Vagina (tissue), 2 donors: ENCODE measurements around the gene TRIM15. TPM values are rescaled to one million over a fixed set of nuclear protein-coding genes. Genes with fewer than 3 reads are reported as not detected.

Source experiments
- DNase-seq, 2 donors: peaks; one replicate each; pipeline ENCODE4 v3.0.0-alpha.2; 2017; ENCODE audit errors: extremely low spot score in 2 of 2
- H3K27ac ChIP-seq: fragments of 200-600 bp; sonication (generic); one replicate; pipeline ENCODE4 v1.5.1; 2019
- H3K27me3 ChIP-seq: fragments of 200-600 bp; sonication (generic); one replicate; pipeline ENCODE4 v1.5.1; 2019
- H3K36me3 ChIP-seq, 2 donors: fragments of 200-600 bp; sonication (generic); one replicate each; pipeline ENCODE4 v1.5.1; 2017 to 2019
- H3K4me1 ChIP-seq: fragments of 200-600 bp; sonication (generic); one replicate; pipeline ENCODE4 v1.5.1; 2019
- H3K4me3 ChIP-seq, 2 donors: fragments of 200-600 bp; sonication (generic); 1 replicate in 1 of 2; 2 replicates in 1 of 2; pipeline ENCODE4 v1.5.1; 2016 to 2019
- H3K9me3 ChIP-seq: fragments of 200-600 bp; sonication (generic); one replicate; pipeline ENCODE4 v1.5.1; 2019
- POLR2A ChIP-seq, 2 donors: fragments of 450-650 bp; IDR thresholded peaks; one replicate each; pipeline ENCODE4 v1.6.1; 2017; ENCODE audit warnings: antibody characterized with exemption in 2 of 2, mild to moderate bottlenecking in 2 of 2, moderate library complexity in 2 of 2
- POLR2AphosphoS5 ChIP-seq, 2 donors: sonication (generic); formaldehyde crosslinking; IDR thresholded peaks; one replicate each; pipeline ENCODE4 v1.9.0; 2017; ENCODE audit warnings: antibody characterized with exemption in 2 of 2, mild to moderate bottlenecking in 2 of 2, low read depth in 1 of 2; ENCODE audit not compliant: insufficient read depth in 1 of 2
- intact Hi-C: fragments of 100-400 bp; cut with DNase I; formaldehyde crosslinking; loops from one replicate; pipeline ENCODE4 v1.15.1; 2023
- total RNA-seq: library from RNA; depleted of rRNA; stranded (reverse); fragments of >200 nt; gene quantifications from one replicate; pipeline ENCODE4 v1.2.3, GENCODE V29; 2016
- TF ChIP-seq, protein P1 (sequence below), 3 experiments: fragments of 450-650 bp in 2 of 3; fragments of 200-600 bp in 1 of 3; sonication (generic) in 1 of 3; IDR thresholded peaks; one replicate each; pipeline ENCODE4 v1.5.1; 2017 to 2019; ENCODE audit warnings: antibody characterized with exemption in 3 of 3, mild to moderate bottlenecking in 2 of 3, moderate library complexity in 2 of 3

TRIM15 gene
- total RNA-seq, 1 donor from 2014 or later = not detected

DNA sequence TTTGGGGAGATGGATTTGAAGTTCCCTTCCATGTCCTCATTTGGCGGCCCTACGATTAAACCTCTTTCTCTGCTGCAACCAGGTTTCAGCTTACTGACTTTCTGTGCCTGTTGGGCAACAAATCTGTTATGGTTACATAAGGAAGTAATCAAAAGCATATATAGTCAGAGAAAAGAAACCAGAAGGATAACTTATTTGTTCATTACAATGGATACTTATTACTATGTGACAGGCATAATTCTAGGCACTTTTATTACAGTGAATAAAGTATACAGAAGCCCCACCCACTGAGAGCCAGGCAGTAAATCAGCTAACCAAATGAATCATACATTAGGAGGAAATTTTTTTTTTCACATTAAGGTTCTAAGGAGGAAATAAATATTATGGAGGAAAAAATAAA lies 40.8 kb upstream of the TRIM15 start:
- Histone ChIP-seq H3K4me1 (peaks cover 6% of the 10 kb centered on the region), H3K27ac (no peak overlapping the region), H3K9me3 (no peaks in the 10 kb centered on the region), H3K4me3 (no peak overlapping the region), H3K36me3 (no peaks in the 10 kb centered on the region), H3K27me3 (no peaks in the 10 kb centered on the region)
- TF ChIP-seq POLR2AphosphoS5 (IDR thresholded peaks at IDR 0.05; ENCODE audit: insufficient read depth in 1 of 2, low read depth in 1 of 2) = peak in 1 of 2 donors; percentile 48
- TF ChIP-seq POLR2A (IDR thresholded peaks at IDR 0.05) = no peak
- TF ChIP-seq, protein P1, sequence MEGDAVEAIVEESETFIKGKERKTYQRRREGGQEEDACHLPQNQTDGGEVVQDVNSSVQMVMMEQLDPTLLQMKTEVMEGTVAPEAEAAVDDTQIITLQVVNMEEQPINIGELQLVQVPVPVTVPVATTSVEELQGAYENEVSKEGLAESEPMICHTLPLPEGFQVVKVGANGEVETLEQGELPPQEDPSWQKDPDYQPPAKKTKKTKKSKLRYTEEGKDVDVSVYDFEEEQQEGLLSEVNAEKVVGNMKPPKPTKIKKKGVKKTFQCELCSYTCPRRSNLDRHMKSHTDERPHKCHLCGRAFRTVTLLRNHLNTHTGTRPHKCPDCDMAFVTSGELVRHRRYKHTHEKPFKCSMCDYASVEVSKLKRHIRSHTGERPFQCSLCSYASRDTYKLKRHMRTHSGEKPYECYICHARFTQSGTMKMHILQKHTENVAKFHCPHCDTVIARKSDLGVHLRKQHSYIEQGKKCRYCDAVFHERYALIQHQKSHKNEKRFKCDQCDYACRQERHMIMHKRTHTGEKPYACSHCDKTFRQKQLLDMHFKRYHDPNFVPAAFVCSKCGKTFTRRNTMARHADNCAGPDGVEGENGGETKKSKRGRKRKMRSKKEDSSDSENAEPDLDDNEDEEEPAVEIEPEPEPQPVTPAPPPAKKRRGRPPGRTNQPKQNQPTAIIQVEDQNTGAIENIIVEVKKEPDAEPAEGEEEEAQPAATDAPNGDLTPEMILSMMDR (IDR thresholded peaks at IDR 0.05) = no peak
- intact Hi-C loops = no loop called here
- DNase-seq = no peak

DNA sequence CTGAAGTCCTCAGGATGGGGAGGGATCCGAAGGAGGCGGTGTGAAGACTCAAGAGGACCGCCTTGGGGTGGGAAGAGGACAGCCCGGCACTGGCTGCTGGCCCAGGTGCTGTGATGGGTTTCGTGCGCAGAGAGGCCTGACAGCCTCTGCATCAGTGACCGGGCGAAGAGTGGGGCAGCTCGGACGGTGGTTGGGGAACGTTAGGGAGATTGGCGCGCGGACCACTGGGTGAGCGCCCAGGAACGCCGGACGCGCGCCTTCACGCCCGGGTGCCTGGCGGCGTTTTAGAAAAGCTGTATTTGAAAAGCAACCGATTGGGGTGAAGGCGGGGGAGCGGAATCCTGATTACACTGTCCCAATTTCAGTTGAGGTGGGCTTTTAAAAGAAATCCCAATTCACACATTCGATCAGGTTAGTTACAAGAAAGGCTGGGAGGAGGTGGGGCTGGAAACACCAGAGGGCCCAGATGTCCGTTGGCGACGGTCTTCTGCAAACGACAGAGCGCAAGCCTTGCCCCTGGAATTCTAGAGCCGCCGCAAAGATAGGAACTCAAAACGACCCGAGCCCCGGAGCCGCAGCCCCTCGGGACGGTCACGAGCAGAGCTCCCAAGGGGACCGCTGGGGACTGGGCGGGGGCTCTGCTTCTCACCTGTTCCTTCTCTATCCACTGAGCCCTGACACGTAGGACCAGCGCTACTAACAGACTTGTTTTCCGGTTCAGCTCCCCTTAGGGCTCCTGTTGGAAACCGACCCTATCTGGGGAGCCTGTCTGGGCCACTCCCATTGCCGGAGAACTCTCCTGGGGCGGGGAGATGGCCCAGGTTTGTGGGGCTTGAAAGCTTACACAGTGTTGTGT lies 35.9 kb upstream of the TRIM15 start:
- TF ChIP-seq POLR2AphosphoS5 (IDR thresholded peaks at IDR 0.05; ENCODE audit: insufficient read depth in 1 of 2, low read depth in 1 of 2) (no peak), POLR2A (IDR thresholded peaks at IDR 0.05) (no peak)
- TF ChIP-seq, protein P1 (IDR thresholded peaks at IDR 0.05) = no peak
- intact Hi-C loops = no loop called here
- H3K9me3 ChIP-seq = no peaks in the 10 kb centered on the region
- H3K27me3 ChIP-seq = peaks cover 5% of the 10 kb centered on the region
- H3K4me3 ChIP-seq = no peak overlapping the region
- DNase-seq = no peak
- no peaks in the 10 kb centered on the region for H3K36me3 ChIP-seq
- H3K4me1 ChIP-seq = peaks cover 12% of the 10 kb centered on the region
- H3K27ac ChIP-seq = no peak overlapping the region

DNA sequence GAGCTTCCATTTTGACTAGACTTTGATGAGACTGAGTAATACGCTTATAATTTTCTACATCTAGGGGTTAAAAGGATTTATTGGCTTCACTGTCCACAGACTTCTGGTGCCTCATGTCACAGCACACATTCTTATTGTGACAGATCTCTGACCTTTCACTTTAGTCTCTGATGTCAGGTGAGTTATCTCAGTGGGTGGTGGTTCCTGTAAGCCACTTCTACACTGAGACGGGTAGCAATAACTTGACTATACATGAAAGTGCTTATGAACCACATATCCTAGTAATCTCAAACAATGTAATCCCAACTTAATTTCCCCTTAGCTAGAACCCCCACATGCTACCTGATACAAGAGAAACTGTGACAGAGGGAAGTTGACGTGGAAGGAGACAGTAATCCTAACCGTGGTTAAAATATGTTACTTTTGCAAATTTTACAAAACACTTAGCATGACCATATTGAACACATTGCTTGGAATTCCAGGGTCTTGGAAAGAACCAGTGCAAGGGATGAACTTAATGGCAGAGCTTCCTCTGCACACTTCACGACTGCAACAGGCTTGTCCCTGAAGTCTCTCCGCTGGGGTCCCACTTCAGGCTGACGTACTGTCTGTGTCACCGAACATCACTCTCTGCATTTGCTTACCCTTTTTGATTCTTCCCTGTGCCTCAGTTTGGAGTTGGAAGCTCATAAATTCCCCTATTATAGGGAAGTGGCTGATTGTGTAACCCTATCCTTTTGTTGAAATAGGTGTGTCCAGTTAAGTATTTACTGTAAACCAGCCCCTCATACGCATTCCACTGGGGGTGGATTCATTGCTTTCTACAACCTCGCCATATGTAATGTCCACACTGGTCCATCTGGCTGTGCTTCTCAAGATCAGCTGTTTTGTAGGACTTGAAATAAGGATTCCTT lies 33.8 kb upstream of the TRIM15 start:
- H3K36me3 ChIP-seq = no peaks in the 10 kb centered on the region
- intact Hi-C loops = no loop called here
- no peak for TF ChIP-seq POLR2AphosphoS5 (IDR thresholded peaks at IDR 0.05; ENCODE audit: insufficient read depth in 1 of 2, low read depth in 1 of 2)
- no peak for TF ChIP-seq POLR2A (IDR thresholded peaks at IDR 0.05)
- TF ChIP-seq, protein P1 (IDR thresholded peaks at IDR 0.05) = no peak
- peaks cover 12% of the 10 kb centered on the region for H3K4me1 ChIP-seq
- H3K27me3 ChIP-seq = peaks cover 5% of the 10 kb centered on the region
- no peak overlapping the region for H3K4me3 ChIP-seq
- DNase-seq = no peak
- H3K9me3 ChIP-seq = no peaks in the 10 kb centered on the region
- H3K27ac ChIP-seq = no peak overlapping the region

DNA sequence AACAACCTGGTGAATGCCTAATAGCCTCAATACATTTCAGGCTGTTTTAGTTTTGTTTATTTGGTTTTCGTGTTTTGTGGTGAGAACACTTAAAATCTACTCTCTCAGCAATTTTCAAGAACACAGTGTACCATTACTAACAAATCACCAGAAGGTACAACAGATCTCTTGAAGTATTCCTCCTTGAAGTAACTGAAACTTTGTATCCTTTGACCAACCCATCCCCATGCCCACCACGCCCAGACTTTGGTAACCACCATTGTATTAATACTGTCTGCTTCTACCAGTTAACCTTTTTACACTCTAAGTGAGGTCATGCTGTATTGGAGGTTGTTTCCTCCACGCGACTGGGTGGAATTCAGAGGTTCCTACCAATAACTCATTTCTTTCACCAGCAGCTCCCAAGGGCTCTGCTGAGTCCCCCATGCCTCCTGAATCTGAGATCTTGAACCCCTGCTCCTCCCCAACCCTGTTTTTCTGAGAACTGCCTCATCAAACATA lies 33.1 kb upstream of the TRIM15 start:
- Histone ChIP-seq H3K9me3 (no peaks in the 10 kb centered on the region), H3K4me3 (no peak overlapping the region), H3K36me3 (no peaks in the 10 kb centered on the region), H3K27ac (no peak overlapping the region), H3K4me1 (peaks cover 12% of the 10 kb centered on the region), H3K27me3 (peaks cover 5% of the 10 kb centered on the region)
- TF ChIP-seq, protein P1 (IDR thresholded peaks at IDR 0.05) = no peak
- no peak for TF ChIP-seq POLR2AphosphoS5 (IDR thresholded peaks at IDR 0.05; ENCODE audit: insufficient read depth in 1 of 2, low read depth in 1 of 2)
- intact Hi-C loops = no loop called here
- no peak for DNase-seq
